PC-9 (cell line): ENCODE data around the gene NPR2. TPM values are rescaled to one million over a fixed set of nuclear protein-coding genes. Genes with fewer than 3 reads are reported as not detected.

Experiments used
- BruUV-seq: library from RNA; stranded (reverse); fragments of 400-500 nt; replicated peaks from 2 replicates; lab custom pipeline; 2021; lab: Mats Ljungman, UMichigan
- CTCF ChIA-PET: fragments of 300-600 bp; sonication (Branson Sonifier 250); formaldehyde crosslinking; loops from one replicate; lab custom pipeline; 2022; ENCODE audit warnings: antibody characterized with exemption; lab: Charles Lee
- POLR2A ChIA-PET: fragments of 300-600 bp; sonication (Branson Sonifier 250); formaldehyde crosslinking; loops from one replicate; lab custom pipeline; 2022; ENCODE audit warnings: antibody characterized with exemption; ENCODE audit not compliant: unreplicated experiment; lab: Charles Lee
- DNase-seq, 2 experiments: peaks; one replicate each; pipeline versions ENCODE4 v3.0.0 to v3.0.0-alpha.2; 2015 to 2022; ENCODE audit warnings: mixed read lengths in 1 of 2
- H2AFZ ChIP-seq: fragments of 200-600 bp; sonication (generic); 2 replicates; pipeline ENCODE4 v1.8.1; 2017; ENCODE audit warnings: antibody characterized with exemption
- H3F3A ChIP-seq: fragments of 200-600 bp; sonication (generic); 2 replicates; pipeline ENCODE4 v1.8.1; 2017; ENCODE audit warnings: antibody characterized with exemption, mild to moderate bottlenecking, low read depth; ENCODE audit not compliant: insufficient read depth
- H3K27ac ChIP-seq: fragments of 200-600 bp; sonication (generic); 2 replicates; pipeline ENCODE4 v1.6.1; 2016; ENCODE audit warnings: mixed run types
- H3K27me3 ChIP-seq: fragments of 200-600 bp; sonication (generic); 2 replicates; pipeline ENCODE4 v1.6.1; 2016; ENCODE audit warnings: low read depth, mixed run types; ENCODE audit not compliant: insufficient read depth
- H3K36me3 ChIP-seq: fragments of 200-600 bp; sonication (generic); 2 replicates; pipeline ENCODE4 v1.6.1; 2016; ENCODE audit warnings: low read depth, mixed run types
- H3K4me1 ChIP-seq: fragments of 200-600 bp; sonication (generic); replicated peaks from 2 replicates; pipeline ENCODE4 v1.6.1; 2016; ENCODE audit warnings: mixed run types; ENCODE audit not compliant: insufficient read depth
- H3K4me2 ChIP-seq: fragments of 200-600 bp; sonication (generic); 2 replicates; pipeline ENCODE4 v1.6.1; 2017; ENCODE audit warnings: mixed run types
- H3K4me3 ChIP-seq: fragments of 200-600 bp; sonication (generic); 2 replicates; pipeline ENCODE4 v1.6.1; 2016; ENCODE audit warnings: mixed run types
- H3K79me2 ChIP-seq: fragments of 200-600 bp; sonication (generic); 2 replicates; pipeline ENCODE4 v1.6.1; 2017; ENCODE audit warnings: low read depth, mixed run types
- H3K9me2 ChIP-seq: fragments of 200-600 bp; sonication (generic); 2 replicates; pipeline ENCODE4 v1.8.1; 2017; ENCODE audit warnings: mild to moderate bottlenecking; ENCODE audit not compliant: insufficient read depth
- H3K9me3 ChIP-seq: fragments of 200-600 bp; sonication (generic); 2 replicates; pipeline ENCODE4 v1.8.1; 2016; ENCODE audit warnings: low read depth; ENCODE audit not compliant: insufficient read depth
- H4K20me1 ChIP-seq: fragments of 200-600 bp; sonication (generic); 2 replicates; pipeline ENCODE4 v1.8.1; 2017; ENCODE audit not compliant: insufficient read depth
- EZH2 ChIP-seq: fragments of 200-600 bp; sonication (generic); IDR thresholded peaks from 2 replicates; pipeline ENCODE4 v1.8.0; 2017; ENCODE audit warnings: antibody characterized with exemption, low read depth
- intact Hi-C: fragments of 100-400 bp; cut with micrococcal nuclease; formaldehyde crosslinking; loops from one replicate; pipeline ENCODE4 v1.10.0; 2022; ENCODE audit not compliant: unreplicated experiment
- total RNA-seq: library from RNA; stranded (reverse); gene quantifications from 2 replicates; pipeline ENCODE4 v1.2.3, GENCODE V29; 2021
- TF ChIP-seq, protein P1 (sequence below): fragments of 200-600 bp; sonication (generic); conservative IDR thresholded peaks from 2 replicates; pipeline ENCODE4 v1.6.1; 2017; ENCODE audit warnings: mixed run types, antibody characterized with exemption, mild to moderate bottlenecking, moderate library complexity

The NPR2 gene
- total RNA-seq, 1 experiment from 2014 or later, result 11.3 TPM

DNA sequence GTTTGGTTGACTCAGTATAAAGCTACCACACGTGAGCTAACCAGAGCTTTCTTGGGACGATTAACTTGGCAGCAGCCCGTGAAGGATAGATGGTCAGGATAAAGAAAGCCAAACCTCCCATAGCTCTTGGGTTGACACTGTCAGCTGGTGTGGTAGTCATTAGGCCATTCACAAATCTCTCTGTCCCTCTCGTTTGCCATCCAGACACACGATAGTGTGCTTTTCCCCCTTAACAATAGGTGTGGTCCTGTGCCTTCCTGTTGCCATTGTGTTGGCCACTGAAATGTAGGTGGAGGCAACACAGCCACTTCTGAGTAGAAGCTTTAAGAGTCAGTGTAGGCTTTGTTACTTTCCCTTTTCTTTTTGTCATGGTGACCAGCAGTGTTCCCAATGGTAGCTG, 67.1 kb downstream of the NPR2 start:
- BruUV-seq, result no TSS peak
- Histone ChIP-seq H3K9me3 (no peaks in the 10 kb centered on the region), H2AFZ (no peak overlapping the region), H3K4me3 (no peak overlapping the region), H3K9me2 (no peaks in the 10 kb centered on the region), H3K27ac (no peak overlapping the region), H3K79me2 (no peaks in the 10 kb centered on the region), H3K36me3 (no peaks in the 10 kb centered on the region), H3K4me2 (no peak overlapping the region), H4K20me1 (no peaks in the 10 kb centered on the region), H3K4me1 (no peaks in the 10 kb centered on the region), H3K27me3 (0 out of 2 replicates have a peak, but pooled peaks cover 7% of the 10 kb centered on the region), H3F3A (no peaks in the 10 kb centered on the region)
- ChIA-PET CTCF (interaction anchor here (0.6 kb wide), 1 partner anchor 134 kb away, joined by 5 read pairs; no protein-coding TSS in a partner anchor), POLR2A (no interaction called here)
- intact Hi-C loops, result no loop called here
- no peak for TF ChIP-seq EZH2
- TF ChIP-seq, protein P1, sequence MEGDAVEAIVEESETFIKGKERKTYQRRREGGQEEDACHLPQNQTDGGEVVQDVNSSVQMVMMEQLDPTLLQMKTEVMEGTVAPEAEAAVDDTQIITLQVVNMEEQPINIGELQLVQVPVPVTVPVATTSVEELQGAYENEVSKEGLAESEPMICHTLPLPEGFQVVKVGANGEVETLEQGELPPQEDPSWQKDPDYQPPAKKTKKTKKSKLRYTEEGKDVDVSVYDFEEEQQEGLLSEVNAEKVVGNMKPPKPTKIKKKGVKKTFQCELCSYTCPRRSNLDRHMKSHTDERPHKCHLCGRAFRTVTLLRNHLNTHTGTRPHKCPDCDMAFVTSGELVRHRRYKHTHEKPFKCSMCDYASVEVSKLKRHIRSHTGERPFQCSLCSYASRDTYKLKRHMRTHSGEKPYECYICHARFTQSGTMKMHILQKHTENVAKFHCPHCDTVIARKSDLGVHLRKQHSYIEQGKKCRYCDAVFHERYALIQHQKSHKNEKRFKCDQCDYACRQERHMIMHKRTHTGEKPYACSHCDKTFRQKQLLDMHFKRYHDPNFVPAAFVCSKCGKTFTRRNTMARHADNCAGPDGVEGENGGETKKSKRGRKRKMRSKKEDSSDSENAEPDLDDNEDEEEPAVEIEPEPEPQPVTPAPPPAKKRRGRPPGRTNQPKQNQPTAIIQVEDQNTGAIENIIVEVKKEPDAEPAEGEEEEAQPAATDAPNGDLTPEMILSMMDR, result no peak
- no peak for DNase-seq

Other genes with a start within 250 kb of the NPR2 start
- 25.5 and 30.6 TPM in 2 replicates for gene TESK1, start 186.3 kb upstream of the NPR2 start, total RNA-seq
- gene CD72, start 173.2 kb upstream of the NPR2 start, total RNA-seq, result 3.2 and 4.1 TPM in 2 replicates
- gene SIT1, start 140.7 kb upstream of the NPR2 start, total RNA-seq, result not detected in 2 replicates
- gene RMRP, start 133.6 kb upstream of the NPR2 start, total RNA-seq, result 13,432 and 13,506 TPM in 2 replicates
- gene CCDC107, start 133.3 kb upstream of the NPR2 start, total RNA-seq, result 6.9 and 10.5 TPM in 2 replicates
- gene ARHGEF39, start 126.4 kb upstream of the NPR2 start, total RNA-seq, result 13.5 and 15.6 TPM in 2 replicates
- 2.5 and 6.6 TPM in 2 replicates for gene CA9, start 117.7 kb upstream of the NPR2 start, total RNA-seq
- 30.5 and 60.0 TPM in 2 replicates for gene TPM2, start 101.7 kb upstream of the NPR2 start, total RNA-seq
- gene TLN1, start 59.4 kb upstream of the NPR2 start, total RNA-seq, result 101 and 114 TPM in 2 replicates
- gene CREB3, start 58.9 kb upstream of the NPR2 start, total RNA-seq, result 22.4 and 23.6 TPM in 2 replicates
- gene GBA2, start 42.4 kb upstream of the NPR2 start, total RNA-seq, result 25.0 and 29.6 TPM in 2 replicates
- 21.8 and 25.1 TPM in 2 replicates for gene RGP1, start 42.3 kb upstream of the NPR2 start, total RNA-seq
- gene MSMP, start 37.3 kb upstream of the NPR2 start, total RNA-seq, result not detected in 2 replicates
- 0.48 and 1.0 TPM in 2 replicates for gene SPAG8, start 20.7 kb downstream of the NPR2 start, total RNA-seq
- gene HINT2, start 23.5 kb downstream of the NPR2 start, total RNA-seq, result 53.1 and 73.9 TPM in 2 replicates
- gene FAM221B, start 37.1 kb downstream of the NPR2 start, total RNA-seq, result not detected in 2 replicates
- gene TMEM8B, start 37.6 kb downstream of the NPR2 start, total RNA-seq, result 6.3 and 6.4 TPM in 2 replicates
- not detected in 2 replicates for gene OR13J1, start 78.8 kb downstream of the NPR2 start, total RNA-seq
- gene HRCT1, start 114.6 kb downstream of the NPR2 start, total RNA-seq, result 2.0 and 3.6 TPM in 2 replicates
- gene SPAAR, start 117.9 kb downstream of the NPR2 start, total RNA-seq, result 0.72 and 0.73 TPM in 2 replicates
- not detected in 2 replicates for gene OR2S2, start 166.6 kb downstream of the NPR2 start, total RNA-seq
- gene RECK, start 245.3 kb downstream of the NPR2 start, total RNA-seq, result 2.1 and 2.5 TPM in 2 replicates